H9 (cell line): Measurements from ENCODE around the gene LSM2. TPM values are rescaled to one million over a fixed set of nuclear protein-coding genes. Genes with fewer than 3 reads are reported as not detected.
A peak's percentile ranks its signal among the peaks of the same experiment; 100 is the strongest.

ENCODE experiments used
- DNase-seq: peaks from one replicate; pipeline ENCODE4 v3.0.0-alpha.2; 2017
- H2AFZ ChIP-seq: one replicate; pipeline ENCODE4 v1.6.1; 2013; ENCODE audit warnings: mild to moderate bottlenecking, low read length, control low read depth, moderate library complexity
- H2AK5ac ChIP-seq: 2 replicates; pipeline ENCODE4 v1.6.1; 2013; ENCODE audit warnings: low read length, control low read depth, mixed read lengths; ENCODE audit not compliant: insufficient read length
- H2BK120ac ChIP-seq: one replicate; pipeline ENCODE4 v1.6.1; 2013; ENCODE audit warnings: low read depth, mild to moderate bottlenecking, low read length, control low read depth, inconsistent platforms; ENCODE audit not compliant: poor library complexity, severe bottlenecking
- H2BK12ac ChIP-seq: 2 replicates; pipeline ENCODE4 v1.6.1; 2013; ENCODE audit warnings: low read length, control low read depth, mixed read lengths, low read depth; ENCODE audit not compliant: insufficient read length
- H2BK15ac ChIP-seq: 2 replicates; pipeline ENCODE4 v1.6.1; 2013; ENCODE audit warnings: low read depth, low read length, control low read depth
- H2BK20ac ChIP-seq: one replicate; pipeline ENCODE4 v1.6.1; 2013; ENCODE audit warnings: low read depth, mild to moderate bottlenecking, low read length, control low read depth, inconsistent platforms; ENCODE audit not compliant: poor library complexity, severe bottlenecking
- H2BK5ac ChIP-seq: 2 replicates; pipeline ENCODE4 v1.6.1; 2013; ENCODE audit warnings: low read length, control low read depth, mixed read lengths; ENCODE audit not compliant: insufficient read length
- H3K14ac ChIP-seq: 2 replicates; pipeline ENCODE4 v1.6.1; 2013; ENCODE audit warnings: low read length, control low read depth; ENCODE audit not compliant: insufficient read depth
- H3K18ac ChIP-seq: 2 replicates; pipeline ENCODE4 v1.6.1; 2013; ENCODE audit warnings: low read depth, mild to moderate bottlenecking, mixed read lengths, low read length, control low read depth; ENCODE audit not compliant: insufficient read length
- H3K23ac ChIP-seq: 2 replicates; pipeline ENCODE4 v1.6.1; 2013; ENCODE audit warnings: low read length, control low read depth, mixed read lengths, low read depth; ENCODE audit not compliant: insufficient read length
- H3K23me2 ChIP-seq: 2 replicates; pipeline ENCODE4 v1.6.1; 2013; ENCODE audit warnings: low read depth, mild to moderate bottlenecking, mixed read lengths, low read length, control low read depth; ENCODE audit not compliant: insufficient read length, poor library complexity, severe bottlenecking
- H3K27ac ChIP-seq: 2 replicates; pipeline ENCODE4 v1.5.1; 2013; ENCODE audit warnings: low read length, control low read depth, mixed read lengths, low read depth; ENCODE audit not compliant: insufficient read length
- H3K27me3 ChIP-seq: 2 replicates; pipeline ENCODE4 v1.6.1; 2013; ENCODE audit warnings: low read length, control low read depth, inconsistent platforms; ENCODE audit not compliant: insufficient read depth
- H3K4ac ChIP-seq: 2 replicates; pipeline ENCODE4 v1.6.1; 2013; ENCODE audit warnings: low read depth, mild to moderate bottlenecking, control low read depth, inconsistent platforms, low read length, moderate library complexity
- H3K4me1 ChIP-seq: 2 replicates; pipeline ENCODE4 v1.6.1; 2013; ENCODE audit warnings: low read length, control low read depth, inconsistent platforms; ENCODE audit not compliant: insufficient read depth
- H3K4me2 ChIP-seq: 2 replicates; pipeline ENCODE4 v1.6.1; 2013; ENCODE audit warnings: low read length, control low read depth, mixed read lengths; ENCODE audit not compliant: insufficient read length, insufficient read depth
- H3K56ac ChIP-seq: 2 replicates; pipeline ENCODE4 v1.6.1; 2013; ENCODE audit warnings: low read depth, mild to moderate bottlenecking, mixed read lengths, low read length, control low read depth; ENCODE audit not compliant: insufficient read length
- H3K79me1 ChIP-seq: 2 replicates; pipeline ENCODE4 v1.6.1; 2013; ENCODE audit warnings: low read depth, mild to moderate bottlenecking, moderate library complexity, low read length, control low read depth, inconsistent platforms; ENCODE audit not compliant: insufficient read depth, poor library complexity, severe bottlenecking
- H3K79me2 ChIP-seq: 2 replicates; pipeline ENCODE4 v1.6.1; 2013; ENCODE audit warnings: low read length, control low read depth, inconsistent platforms; ENCODE audit not compliant: insufficient read depth
- H3K9ac ChIP-seq: 2 replicates; pipeline ENCODE4 v1.6.1; 2013; ENCODE audit warnings: low read length, control low read depth, mixed read lengths; ENCODE audit not compliant: insufficient read length; ENCODE audit errors: extremely low read depth
- H3K9me3 ChIP-seq: one replicate; pipeline ENCODE4 v1.6.1; 2013; ENCODE audit warnings: low read depth, low read length, inconsistent platforms; ENCODE audit not compliant: control insufficient read depth
- H3T11ph ChIP-seq: one replicate; pipeline ENCODE4 v1.6.1; 2013; ENCODE audit warnings: mild to moderate bottlenecking, low read length, control low read depth, inconsistent platforms
- H4K20me1 ChIP-seq: one replicate; pipeline ENCODE4 v1.6.1; 2013; ENCODE audit not compliant: control insufficient read depth, insufficient read length, insufficient read depth
- H4K5ac ChIP-seq: 2 replicates; pipeline ENCODE4 v1.6.1; 2013; ENCODE audit warnings: low read depth, mild to moderate bottlenecking, mixed read lengths, low read length, control low read depth; ENCODE audit not compliant: insufficient read length
- H4K8ac ChIP-seq: replicated peaks from 2 replicates; pipeline ENCODE4 v1.6.1; 2013; ENCODE audit warnings: low read length, control low read depth, mixed read lengths, low read depth; ENCODE audit not compliant: insufficient read length
- H4K91ac ChIP-seq: 2 replicates; pipeline ENCODE4 v1.6.1; 2013; ENCODE audit warnings: low read depth, mild to moderate bottlenecking, moderate library complexity, mixed read lengths, low read length, control low read depth; ENCODE audit not compliant: insufficient read length
- H3K27ac Mint-ChIP-seq, 3 experiments: 2 replicates in 2 of 3; 3 replicates in 1 of 3; pipeline ENCODE4 v1.8.0; 2020 to 2021; ENCODE audit warnings: mixed read lengths in 3 of 3, mild to moderate bottlenecking in 1 of 3, moderate library complexity in 1 of 3
- H3K27me3 Mint-ChIP-seq: 2 replicates; pipeline ENCODE4 v1.8.0; 2021; ENCODE audit warnings: low read depth, mild to moderate bottlenecking, moderate library complexity, mixed read lengths
- H3K36me3 Mint-ChIP-seq, 3 experiments: 2 replicates in 2 of 3; 3 replicates in 1 of 3; pipeline ENCODE4 v1.8.0; 2020 to 2021; ENCODE audit warnings: low read depth in 3 of 3, mixed read lengths in 3 of 3; ENCODE audit not compliant: insufficient read depth in 1 of 3
- H3K4me1 Mint-ChIP-seq, 2 experiments: 2 replicates each; pipeline ENCODE4 v1.8.0; 2020; ENCODE audit warnings: mixed read lengths in 2 of 2
- H3K4me3 Mint-ChIP-seq, 2 experiments: 2 replicates in 1 of 2; 3 replicates in 1 of 2; pipeline ENCODE4 v1.8.0; 2020 to 2021; ENCODE audit warnings: mild to moderate bottlenecking in 2 of 2, mixed read lengths in 2 of 2, moderate library complexity in 1 of 2
- H3K9me3 Mint-ChIP-seq, 2 experiments: 2 replicates in 1 of 2; 3 replicates in 1 of 2; pipeline ENCODE4 v1.8.0; 2020; ENCODE audit warnings: mild to moderate bottlenecking in 2 of 2, mixed read lengths in 2 of 2, moderate library complexity in 1 of 2
- CTCF ChIP-seq: fragments of 200-600 bp; sonication (generic); conservative IDR thresholded peaks from 3 replicates; pipeline ENCODE4 v1.8.0; 2021; ENCODE audit warnings: antibody characterized with exemption, mild to moderate bottlenecking
- WGBS: extraction: QIAGEN DNeasy Blood & Tissue Kit; methylation state at CpG from one replicate; pipeline ENCODE4 v1.1.7; 2013; ENCODE audit warnings: missing lambda C conversion rate, low lambda C conversion rate, mixed read lengths; ENCODE audit not compliant: insufficient read length; ENCODE audit errors: extremely low coverage; 5-methylcytosine and 5-hydroxymethylcytosine counted together
- total RNA-seq: library from RNA; stranded (reverse); gene quantifications from 2 replicates; pipeline ENCODE4 v1.2.1, GENCODE V29; 2021

LSM2 gene
- total RNA-seq, 1 experiment from 2014 or later, result 123 TPM

DNA sequence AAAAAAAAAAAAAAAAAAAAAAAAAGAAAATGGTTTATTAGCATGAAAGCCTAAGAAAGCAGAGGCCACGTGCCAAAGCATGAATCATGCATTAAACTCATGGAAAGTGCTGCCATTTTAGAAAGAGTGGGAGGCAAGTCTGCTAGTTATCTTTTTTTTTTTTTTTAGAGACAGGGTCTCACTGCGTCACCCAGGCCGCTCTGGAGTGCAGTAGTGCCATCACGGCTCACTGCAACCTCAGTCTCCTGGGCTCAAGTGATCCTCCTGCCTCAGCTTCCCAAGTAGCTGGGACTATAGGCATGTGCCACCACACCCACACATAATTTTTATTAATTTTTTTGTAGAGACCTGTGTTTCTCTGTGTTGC is 34.8 kb downstream of the LSM2 start:
- Histone ChIP-seq H2AFZ (no peak overlapping the region), H2AK5ac (no peak overlapping the region), H3K27ac (no peak overlapping the region), H2BK5ac (no peak overlapping the region), H3K23ac (no peak overlapping the region), H3K79me1 (no peaks in the 10 kb centered on the region), H4K91ac (no peak overlapping the region), H3K79me2 (no peaks in the 10 kb centered on the region), H4K8ac (no peak overlapping the region), H3K27me3 (no peaks in the 10 kb centered on the region), H3T11ph (no peak overlapping the region), H2BK12ac (no peak overlapping the region), H3K9me3 (no peaks in the 10 kb centered on the region), H4K20me1 (no peaks in the 10 kb centered on the region), H3K4me2 (no peak overlapping the region), H2BK20ac (no peak overlapping the region), H3K14ac (no peak overlapping the region), H3K4me1 (no peaks in the 10 kb centered on the region), H3K4ac (no peak overlapping the region), H2BK120ac (no peak overlapping the region), H3K56ac (no peak overlapping the region), H2BK15ac (no peak overlapping the region), H3K18ac (no peak overlapping the region), H4K5ac (no peak overlapping the region), H3K9ac (no peak overlapping the region), H3K23me2 (no peaks in the 10 kb centered on the region)
- no peaks in the 10 kb centered on the region for H3K9me3 Mint-ChIP-seq
- H3K36me3 Mint-ChIP-seq, result no peaks in the 10 kb centered on the region
- no peak for DNase-seq
- no CpG with 5 or more reads among the region's 4 CpGs for WGBS
- TF ChIP-seq CTCF, result no peak
- H3K4me1 Mint-ChIP-seq, result peaks cover 6 to 7% of the 10 kb centered on the region in 2 experiments; a peak in 3 of 4 replicates
- H3K27me3 Mint-ChIP-seq, result no peaks in the 10 kb centered on the region; the same call in 1 of the 2 replicates
- peak overlapping the region in 1 of 3 experiments; percentile 59; a peak in 1 of 7 replicates for H3K27ac Mint-ChIP-seq
- no peak overlapping the region for H3K4me3 Mint-ChIP-seq
